GM18508 (cell line): ENCODE data around the gene MKS1.

Experiments used
- ATAC-seq: cut with Tn5 transposase; IDR thresholded peaks from one replicate; pipeline ENCODE4 v1.9.1; 2021; ENCODE audit warnings: moderate number of reproducible peaks; ENCODE audit not compliant: insufficient read depth, unreplicated experiment

The MKS1 gene

DNA sequence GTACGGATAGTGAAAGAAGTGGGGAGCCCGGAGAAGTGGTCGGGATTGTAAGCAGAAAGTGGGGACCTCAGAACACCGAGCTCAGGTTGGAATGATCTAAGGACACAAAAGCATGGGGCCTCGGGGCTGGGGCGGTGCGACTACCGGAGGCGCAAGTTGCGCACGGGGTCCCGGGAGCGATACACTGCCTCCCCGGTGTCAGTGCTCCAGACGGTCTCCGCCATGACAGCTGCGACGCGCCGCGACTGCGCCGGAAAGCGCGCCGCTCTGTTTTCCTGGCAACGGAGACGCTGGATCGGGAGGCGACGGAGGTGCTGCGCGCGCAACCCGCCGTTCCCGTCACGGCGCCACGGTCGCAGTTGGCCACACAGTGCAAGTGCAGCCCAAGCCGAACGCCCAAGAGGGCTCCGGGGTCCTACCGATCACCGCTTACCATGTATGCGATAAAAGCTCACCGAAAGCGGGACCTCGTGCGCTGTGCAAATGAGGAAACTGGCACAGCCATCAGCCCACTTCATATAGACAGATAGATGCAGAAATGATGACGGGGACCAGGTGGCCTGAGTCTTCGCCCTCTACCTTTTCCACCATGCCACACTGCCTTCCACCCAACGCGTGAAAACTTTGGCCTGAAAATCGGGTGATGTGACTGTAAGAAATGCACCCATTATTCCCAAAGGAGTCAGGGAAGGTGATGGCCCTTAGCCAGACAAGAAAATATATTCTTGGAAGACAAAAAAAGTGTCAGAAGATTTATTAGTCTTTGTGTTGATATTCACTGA lies at the start of gene MKS1:
TSS of gene MKS1 (minus strand) at position 249 of the 782 bp plus-strand sequence. CDS start at position 224, 25 bp downstream.
- ATAC-seq = peak; percentile 65

DNA sequence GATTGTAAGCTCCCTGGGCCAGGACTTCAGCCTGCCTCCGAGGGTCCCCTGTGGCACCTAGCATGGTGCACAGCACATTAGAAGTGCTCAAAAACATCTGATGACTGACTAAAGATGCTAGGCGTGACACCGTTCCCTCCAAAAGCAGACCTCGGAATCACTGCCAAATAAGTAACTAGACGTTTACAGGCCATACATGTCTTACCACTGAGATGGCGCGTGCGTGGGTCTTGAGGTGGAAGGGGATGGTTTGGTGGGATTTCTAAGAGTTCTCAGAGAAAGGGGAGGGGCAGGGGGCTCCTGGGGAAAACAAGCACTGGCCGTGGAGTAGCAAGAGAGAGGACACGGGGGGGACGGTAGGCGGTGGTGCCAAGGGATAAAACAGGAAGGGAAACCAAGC lies 49.3 kb upstream of the MKS1 start:
- ATAC-seq = no peak

DNA sequence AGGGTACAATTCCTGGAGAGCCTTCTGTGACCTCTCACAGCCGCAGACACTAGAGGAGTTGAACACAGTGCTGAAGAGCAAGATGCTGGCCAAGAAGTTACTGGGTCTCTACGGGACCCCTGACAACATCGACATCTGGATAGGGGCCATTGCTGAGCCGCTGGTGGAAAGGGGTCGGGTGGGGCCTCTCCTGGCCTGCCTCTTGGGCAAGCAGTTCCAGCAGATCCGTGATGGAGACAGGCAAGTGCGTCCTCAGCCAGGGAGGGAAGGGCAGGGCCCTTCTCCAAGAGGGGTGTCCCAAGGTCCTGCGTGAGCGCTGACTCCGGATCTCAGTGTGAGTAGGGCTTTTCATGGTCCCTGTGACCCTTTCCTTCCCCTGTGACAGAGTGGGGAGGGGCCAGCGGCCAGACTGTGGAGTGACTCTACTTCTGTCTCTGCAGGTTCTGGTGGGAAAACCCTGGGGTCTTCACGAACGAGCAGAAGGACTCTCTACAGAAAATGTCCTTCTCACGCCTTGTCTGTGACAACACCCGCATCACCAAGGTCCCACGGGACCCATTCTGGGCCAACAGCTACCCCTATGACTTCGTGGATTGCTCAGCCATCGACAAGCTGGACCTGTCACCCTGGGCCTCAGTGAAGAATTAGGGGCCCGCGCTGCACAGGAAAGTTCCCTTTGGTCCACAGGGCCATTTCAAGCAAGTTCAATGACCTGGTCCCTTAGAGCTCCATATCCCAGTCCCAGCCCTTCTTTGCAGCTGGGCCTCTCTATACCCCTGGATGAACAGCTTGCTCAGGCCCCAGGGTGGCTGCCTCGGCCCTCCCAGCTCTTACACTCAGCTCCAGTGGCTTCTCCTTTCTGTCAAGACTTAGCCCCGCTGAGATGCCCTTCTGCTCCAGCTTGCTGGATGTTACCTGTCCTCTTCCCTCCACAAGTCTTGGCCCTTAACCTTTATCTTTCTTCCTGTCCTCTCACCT lies 48.6 kb upstream of the MKS1 start:
- ATAC-seq = no peak

DNA sequence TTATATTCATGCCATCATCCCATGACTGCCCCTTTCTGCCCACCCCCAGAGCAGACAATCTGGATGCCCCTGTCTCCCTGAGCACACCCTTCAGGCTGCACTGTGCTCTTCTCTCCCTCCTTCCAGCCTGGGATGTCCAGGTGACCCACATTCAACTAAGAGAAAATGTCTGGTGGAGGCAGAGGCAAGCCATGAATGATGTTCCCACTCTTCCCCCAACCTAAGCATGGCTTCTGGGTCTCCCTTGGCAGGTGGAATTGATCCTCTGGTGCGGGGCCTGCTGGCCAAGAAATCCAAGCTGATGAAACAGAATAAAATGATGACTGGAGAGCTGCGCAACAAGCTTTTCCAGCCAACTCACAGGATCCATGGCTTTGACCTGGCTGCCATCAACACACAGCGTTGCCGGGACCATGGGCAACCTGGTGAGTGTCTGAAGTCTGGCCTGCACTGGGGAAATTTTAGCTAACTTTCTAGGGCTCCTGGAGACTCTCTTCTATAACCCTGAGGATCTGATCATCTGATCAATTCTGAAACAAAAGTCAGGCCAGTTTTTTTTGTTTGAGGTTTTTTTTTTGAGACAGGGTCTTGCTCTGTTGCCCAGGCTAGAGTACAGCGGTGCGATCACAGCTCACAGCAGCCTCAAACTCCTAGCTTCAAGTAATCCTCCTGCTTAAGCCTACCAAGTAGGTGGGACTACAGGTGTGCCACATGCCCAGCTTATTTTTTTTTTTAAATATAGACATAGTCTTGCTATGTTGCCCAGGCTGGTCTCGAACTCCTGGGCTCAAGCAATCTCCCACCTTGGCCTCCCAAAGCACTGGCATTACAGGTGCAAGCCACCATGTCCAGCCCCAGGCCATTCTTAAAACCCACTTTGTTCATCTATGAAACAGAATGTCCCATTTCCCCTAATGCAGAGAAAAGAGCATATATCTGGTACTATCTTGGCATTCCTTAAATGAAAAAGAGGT lies 47.1 kb upstream of the MKS1 start:
- no peak for ATAC-seq

DNA sequence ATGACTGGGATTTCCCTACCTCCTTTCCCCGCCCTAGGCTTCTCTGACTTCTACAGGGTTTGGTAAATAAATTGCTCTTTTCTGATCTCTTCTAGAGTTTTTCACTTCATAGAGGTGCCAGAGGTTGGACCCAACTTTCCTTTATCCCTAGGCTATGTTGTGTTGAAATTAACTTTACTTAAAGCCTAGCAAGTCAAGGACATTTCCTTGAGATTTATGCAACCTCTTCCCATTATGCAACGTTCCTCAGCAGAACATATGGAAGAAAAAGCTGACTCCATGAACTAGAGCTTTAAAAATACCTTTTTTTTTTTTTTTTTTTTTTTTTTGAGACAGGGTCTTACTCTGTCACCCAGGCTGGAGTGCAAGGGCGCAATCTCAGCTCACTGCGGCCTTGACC lies 46.2 kb upstream of the MKS1 start:
- ATAC-seq = no peak

DNA sequence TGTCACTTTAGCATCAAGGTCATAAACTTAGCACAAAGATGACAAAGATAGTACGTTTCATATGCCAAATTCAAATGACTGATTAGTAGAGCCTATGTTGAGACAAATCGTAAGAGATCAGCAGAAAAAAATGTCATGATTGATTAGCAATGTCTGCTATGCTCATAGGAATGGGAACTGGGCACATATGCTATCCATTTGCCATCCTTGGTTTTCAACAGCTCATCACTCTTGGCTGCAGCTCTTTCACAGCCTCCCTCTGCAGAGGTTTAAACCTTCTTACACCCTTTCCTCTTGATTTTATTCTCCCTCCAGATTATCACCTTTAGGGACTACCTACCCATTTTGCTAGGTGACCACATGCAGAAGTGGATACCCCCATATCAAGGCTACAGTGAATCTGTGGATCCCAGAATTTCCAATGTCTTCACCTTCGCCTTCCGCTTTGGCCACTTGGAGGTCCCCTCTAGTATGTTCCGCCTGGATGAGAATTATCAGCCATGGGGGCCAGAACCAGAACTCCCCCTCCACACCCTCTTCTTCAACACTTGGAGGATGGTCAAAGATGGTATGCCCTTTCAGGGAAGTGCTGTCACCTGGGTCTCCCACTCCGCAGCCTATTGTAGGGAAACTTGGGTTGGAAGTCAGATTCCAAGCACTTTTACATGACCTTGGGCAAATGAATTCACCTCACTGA lies 45.5 kb upstream of the MKS1 start:
- no peak for ATAC-seq

DNA sequence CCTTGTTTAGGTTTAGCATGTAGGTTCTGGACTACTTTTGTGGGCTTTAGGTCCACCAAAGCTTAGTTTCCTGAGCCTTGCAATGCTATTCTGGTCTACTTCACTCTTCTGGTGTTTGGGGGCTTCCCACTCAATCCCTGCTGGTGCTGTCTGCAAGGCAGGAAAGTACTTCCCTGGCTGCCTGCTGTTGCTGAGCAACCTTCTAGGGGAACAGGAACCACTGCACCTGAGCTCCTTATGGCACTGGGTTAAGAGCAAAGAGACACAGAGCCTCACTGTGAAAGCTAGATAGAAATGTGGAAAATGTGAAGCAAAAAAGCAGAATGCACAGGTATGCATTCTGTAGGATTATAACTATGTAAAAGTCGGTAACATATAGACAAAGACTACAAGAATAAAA lies 44.7 kb upstream of the MKS1 start:
- ATAC-seq = no peak

DNA sequence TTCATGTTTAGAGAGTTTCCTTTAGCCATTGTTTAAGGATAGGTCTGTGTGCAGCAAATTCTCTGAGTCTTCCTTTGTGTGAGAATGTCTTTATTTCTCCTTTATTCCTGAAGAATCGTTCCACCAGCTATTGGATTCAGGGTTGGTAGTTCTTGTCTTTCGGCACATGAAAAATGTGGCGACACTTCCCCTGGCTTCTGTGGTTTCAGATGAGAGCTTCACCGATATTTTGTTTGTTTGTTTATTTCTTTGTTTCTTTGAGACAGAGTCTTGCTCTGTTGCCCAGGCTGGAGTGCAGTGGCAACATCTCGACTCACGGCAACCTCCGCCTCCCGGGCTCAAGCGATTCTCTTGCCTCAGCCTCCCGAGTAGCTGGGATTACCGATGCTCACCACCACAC lies 43.1 kb upstream of the MKS1 start:
- ATAC-seq = no peak

DNA sequence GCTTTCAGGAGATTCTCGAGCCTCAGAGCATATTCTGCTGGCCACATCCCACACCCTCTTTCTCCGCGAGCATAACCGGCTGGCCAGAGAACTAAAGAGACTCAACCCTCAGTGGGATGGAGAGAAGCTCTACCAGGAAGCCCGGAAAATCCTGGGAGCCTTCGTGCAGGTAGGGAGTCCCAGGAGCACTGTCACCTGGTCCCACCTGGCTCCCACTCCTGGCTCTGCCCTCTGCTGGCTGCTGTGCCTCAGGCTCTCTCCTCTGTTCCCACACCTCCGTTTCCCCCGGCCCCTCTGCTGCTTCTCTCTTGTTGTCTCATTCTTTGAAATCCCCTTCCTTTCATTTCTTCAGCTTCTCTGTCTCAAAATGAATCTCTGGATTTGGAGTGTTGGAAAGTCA lies 35.7 kb upstream of the MKS1 start:
- no peak for ATAC-seq

DNA sequence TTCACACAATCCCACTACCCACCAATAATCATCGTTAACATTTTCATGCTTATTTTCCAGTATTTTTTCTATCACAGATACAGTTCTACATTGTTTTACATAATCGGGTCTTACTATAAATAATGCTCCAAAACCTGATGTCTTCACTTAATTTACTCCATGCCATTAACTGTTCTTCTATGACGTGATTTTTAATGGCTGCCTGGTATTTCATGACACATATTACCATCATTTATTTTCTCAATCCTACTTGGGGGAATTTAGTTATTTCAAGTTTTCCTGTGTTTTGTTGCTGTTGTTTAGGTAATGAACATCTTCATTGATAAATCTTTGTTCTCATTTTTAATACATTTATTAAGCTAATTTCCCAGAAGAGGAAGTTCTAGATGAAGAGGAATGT lies 34.0 kb upstream of the MKS1 start:
- ATAC-seq = no peak

DNA sequence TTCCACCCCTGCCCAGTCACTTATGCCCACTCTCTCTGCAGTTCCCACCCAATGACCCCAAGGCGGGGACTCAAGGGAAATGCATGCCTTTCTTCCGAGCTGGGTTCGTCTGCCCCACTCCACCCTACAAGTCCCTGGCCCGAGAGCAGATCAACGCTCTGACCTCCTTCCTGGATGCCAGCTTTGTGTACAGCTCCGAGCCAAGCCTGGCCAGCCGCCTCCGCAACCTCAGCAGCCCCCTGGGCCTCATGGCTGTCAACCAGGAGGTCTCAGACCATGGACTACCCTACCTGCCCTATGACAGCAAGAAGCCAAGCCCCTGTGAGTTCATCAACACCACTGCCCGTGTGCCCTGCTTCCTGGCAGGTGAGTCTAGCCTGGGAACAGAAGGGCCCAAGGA lies 33.1 kb upstream of the MKS1 start:
- ATAC-seq = no peak

DNA sequence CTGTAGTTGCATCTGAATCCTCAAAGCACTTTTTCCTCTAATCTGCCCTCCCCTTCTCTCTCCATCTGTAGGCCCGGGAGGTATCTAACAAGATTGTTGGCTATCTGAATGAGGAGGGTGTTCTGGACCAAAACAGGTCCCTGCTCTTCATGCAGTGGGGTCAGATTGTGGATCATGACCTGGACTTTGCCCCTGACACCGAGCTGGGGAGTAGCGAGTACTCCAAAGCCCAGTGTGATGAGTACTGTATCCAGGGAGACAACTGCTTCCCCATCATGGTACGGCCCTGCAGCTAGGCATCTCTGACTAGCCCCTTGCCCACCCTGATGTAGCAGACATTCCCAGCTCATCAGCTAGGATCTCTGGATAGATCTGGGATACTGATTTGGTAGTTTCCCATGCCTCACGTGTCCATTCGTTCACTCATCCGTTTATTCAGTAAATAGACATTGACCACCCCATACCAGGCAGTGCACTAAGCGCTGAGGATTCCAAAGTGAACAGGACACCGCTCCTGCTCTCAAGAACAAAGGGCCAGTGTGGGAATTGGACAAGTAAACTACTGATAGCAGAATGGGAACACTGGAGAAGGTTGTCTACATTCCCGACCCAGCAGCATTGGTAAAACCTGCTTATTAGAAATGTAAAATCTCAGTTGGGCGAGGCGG lies 31.4 kb upstream of the MKS1 start:
- no peak for ATAC-seq

DNA sequence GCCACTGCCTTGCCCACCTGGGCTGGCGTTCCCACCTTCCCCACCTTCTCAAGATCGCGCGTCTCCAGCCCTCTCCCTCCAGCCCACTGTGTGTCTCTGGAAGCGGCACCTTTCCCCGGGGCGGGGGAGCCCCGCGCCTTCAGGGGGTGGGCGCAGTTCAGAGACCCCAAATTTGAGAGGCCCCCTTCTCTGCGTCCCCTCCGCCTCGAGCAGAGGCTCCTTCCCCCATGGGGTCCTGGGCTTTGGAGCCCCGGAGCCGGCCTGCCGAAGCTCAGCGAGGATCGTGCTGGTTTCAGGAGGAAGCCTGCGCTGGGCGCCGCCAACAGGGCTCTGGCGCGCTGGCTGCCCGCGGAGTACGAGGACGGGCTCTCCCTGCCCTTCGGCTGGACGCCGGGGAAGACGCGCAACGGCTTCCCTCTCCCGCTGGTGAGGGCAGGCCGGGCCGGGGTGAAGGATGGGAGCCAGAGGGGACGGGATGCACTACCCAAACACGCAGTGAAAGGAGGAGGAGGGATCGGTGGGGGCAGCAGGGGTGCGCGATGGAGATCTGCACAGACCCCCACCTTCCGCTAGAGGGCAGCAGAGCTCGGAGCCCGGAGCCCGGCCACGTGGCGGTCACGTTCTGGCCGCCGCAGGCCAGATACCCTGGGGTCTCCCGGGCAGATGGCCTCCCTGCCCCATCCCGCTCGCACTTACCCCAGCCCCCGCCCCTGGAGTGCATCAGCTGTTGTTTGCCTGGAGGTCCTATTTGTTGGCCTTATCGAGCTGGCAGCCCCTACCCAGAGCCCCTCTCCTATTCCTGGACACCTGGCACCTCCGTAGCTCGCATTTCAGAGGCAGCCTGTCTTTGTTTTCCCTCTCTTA lies 30.4 kb upstream of the MKS1 start:
- no peak for ATAC-seq

DNA sequence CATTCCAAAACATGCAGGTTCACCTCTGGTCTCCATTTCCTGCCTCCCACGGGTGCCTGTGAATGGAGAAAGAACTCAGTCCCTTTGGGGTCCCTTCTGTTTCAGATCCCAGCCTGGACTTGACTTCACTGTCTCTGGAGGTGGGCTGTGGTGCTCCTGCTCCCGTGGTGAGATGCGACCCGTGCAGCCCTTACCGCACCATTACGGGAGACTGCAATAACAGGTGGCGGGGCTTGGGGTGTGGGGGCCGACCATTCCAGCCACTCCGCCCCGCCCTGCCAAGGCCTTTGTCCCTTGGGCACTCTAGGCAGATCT lies 29.9 kb upstream of the MKS1 start:
- no peak for ATAC-seq

DNA sequence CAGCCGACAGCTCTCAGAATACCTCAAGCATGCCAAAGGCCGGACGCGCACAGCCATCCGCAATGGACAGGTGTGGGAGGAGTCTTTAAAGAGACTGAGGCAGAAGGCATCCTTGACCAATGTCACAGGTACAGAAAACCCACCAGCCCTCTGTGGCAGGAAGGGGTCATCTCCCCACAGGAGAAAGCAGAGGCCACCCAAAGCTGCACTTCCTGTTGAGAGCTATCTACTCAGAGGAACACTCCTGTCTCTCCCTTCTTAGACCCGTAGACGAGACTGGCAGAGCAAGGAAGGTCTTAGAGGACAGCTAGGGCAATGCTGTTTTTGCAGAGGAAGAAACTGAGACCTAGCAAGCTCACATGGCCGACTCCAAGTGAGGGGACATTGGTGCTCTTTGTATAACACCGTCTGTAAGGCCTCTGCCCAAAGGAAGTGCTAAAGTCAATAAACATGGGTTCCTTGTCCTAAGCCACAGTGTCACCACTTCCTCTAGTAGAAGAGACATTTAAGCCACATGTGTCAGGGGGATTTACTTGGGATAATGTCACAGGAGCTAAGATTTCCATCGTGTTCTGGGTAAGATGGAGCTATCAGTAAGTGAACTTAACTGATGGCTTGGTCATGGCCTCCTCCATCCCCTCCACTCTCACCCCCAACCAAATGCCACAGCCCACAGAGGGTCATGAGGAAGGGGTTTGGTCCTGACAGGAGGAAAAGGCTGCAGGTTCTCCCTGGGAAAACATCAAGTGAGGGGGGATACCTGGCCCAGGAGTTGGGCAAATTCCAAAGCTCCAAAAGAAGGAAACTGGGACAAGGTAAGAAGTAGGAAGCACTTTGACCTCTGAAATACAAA lies 28.7 kb upstream of the MKS1 start:
- ATAC-seq = no peak

DNA sequence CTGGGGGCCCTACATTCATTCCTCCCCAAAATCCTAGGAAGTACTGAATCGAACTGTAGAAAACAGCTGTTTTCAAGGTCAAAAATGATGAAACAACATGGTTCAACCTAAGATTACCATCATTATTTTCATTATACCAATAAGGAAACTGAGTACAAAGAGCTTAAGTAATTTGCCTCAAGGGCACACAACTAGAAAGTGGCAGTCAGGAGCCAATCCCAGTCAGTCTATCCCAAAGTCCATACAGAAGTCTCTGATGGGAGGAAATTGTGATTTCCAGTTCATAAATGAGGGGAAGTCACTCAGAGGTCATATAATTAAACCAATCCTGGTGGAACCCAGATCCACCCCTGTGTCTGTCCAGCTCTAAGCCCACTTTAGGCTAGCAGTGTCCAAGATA lies 27.7 kb upstream of the MKS1 start:
- ATAC-seq = no peak

DNA sequence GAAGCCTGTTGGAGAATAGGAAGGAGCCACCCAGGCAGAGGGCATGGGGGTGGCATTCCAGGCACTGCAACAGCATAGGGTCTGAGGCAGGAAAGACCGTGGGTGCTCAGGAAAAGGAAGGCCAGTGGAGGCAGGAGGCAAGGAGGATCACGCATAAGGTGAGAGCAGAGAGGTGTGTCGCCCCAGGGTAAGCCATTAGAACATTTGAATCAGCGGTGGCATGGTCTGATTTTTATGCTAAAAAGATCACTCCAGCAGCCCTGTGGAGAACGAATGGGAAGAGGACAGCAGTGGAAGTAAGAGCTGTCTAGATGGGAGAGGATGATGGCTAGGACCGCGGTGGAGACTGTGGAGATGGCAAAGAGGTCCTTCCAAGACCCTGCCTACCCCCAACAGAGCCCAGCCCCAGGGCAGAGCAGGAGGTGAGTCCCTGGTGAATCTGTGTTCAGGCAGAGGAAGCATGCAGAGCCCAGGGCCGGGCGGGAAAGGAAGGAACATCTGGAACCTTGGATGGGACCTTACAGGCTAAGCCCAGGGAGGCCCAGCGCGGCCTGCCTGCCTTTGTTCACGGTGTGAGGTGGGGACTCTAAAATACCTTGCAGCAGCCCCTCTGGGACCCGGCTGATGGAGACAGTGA lies 27.2 kb upstream of the MKS1 start:
- ATAC-seq = no peak
